Hematopoietic multipotent progenitor cell treated with erythropoietin and hydrocortisone succinate and interleukin-3 and kit ligand, for 4 days (in vitro differentiated cells): ENCODE measurements around the gene EHMT1.

Source experiments
- DNase-seq: peaks from one replicate; pipeline ENCODE4 v3.0.0-alpha.2; 2015

The EHMT1 gene

GRCh38 chr9:137744632-137745183 is 125.9 kb downstream of the EHMT1 start:
- DNase-seq = no peak

GRCh38 chr9:137745541-137745991 is 126.8 kb downstream of the EHMT1 start:
- peak; percentile 82 for DNase-seq

- DNase-seq = no peak
These were observed 129.5 kb downstream of the EHMT1 start for GRCh38 chr9:137748311-137748710.

- DNase-seq = no peak
These were observed 129.9 kb downstream of the EHMT1 start for GRCh38 chr9:137748741-137749140.

GRCh38 chr9:137749511-137749910 is 130.7 kb downstream of the EHMT1 start:
- no peak for DNase-seq

- peak; percentile 22 for DNase-seq
These were observed 131.2 kb downstream of the EHMT1 start for GRCh38 chr9:137750007-137750406.

- no peak for DNase-seq
These were observed 131.8 kb downstream of the EHMT1 start for GRCh38 chr9:137750566-137750965.

- no peak for DNase-seq
These were observed 132.8 kb downstream of the EHMT1 start for GRCh38 chr9:137751616-137752015.

GRCh38 chr9:137752426-137752825 is 133.6 kb downstream of the EHMT1 start:
- DNase-seq = no peak

GRCh38 chr9:137753192-137753765 is 134.5 kb downstream of the EHMT1 start:
- no peak for DNase-seq

GRCh38 chr9:137755261-137755927 is 136.6 kb downstream of the EHMT1 start:
- DNase-seq = no peak

- DNase-seq = no peak
These were observed 137.4 kb downstream of the EHMT1 start for GRCh38 chr9:137756045-137756744.

GRCh38 chr9:137757139-137757538 is 138.3 kb downstream of the EHMT1 start:
- DNase-seq = no peak

- no peak for DNase-seq
These were observed 138.8 kb downstream of the EHMT1 start for GRCh38 chr9:137757613-137758029.

- no peak for DNase-seq
These were observed 139.3 kb downstream of the EHMT1 start for GRCh38 chr9:137758067-137758466.

GRCh38 chr9:137759117-137759516 is 140.3 kb downstream of the EHMT1 start:
- DNase-seq = no peak

GRCh38 chr9:137759649-137760321 is 141.0 kb downstream of the EHMT1 start:
- peak; percentile 25 for DNase-seq

- no peak for DNase-seq
These were observed 141.6 kb downstream of the EHMT1 start for GRCh38 chr9:137760426-137760825.

GRCh38 chr9:137761032-137761431 is 142.2 kb downstream of the EHMT1 start:
- no peak for DNase-seq

GRCh38 chr9:137761793-137762192 is 143.0 kb downstream of the EHMT1 start:
- DNase-seq = no peak

GRCh38 chr9:137762414-137763061 is 143.7 kb downstream of the EHMT1 start:
- no peak for DNase-seq

GRCh38 chr9:137763271-137763955 is 144.6 kb downstream of the EHMT1 start:
- no peak for DNase-seq
